Hepatocyte (in vitro differentiated cells): ENCODE measurements around the gene MOV10L1. TPM values are rescaled to one million over a fixed set of nuclear protein-coding genes. Genes with fewer than 3 reads are reported as not detected.

Source experiments
- DNase-seq: peaks from one replicate; pipeline ENCODE4 v3.0.0-alpha.2; 2016; ENCODE audit warnings: low spot score
- H2AFZ ChIP-seq: fragments of 200-600 bp; sonication (generic); 2 replicates; pipeline ENCODE4 v1.6.0; 2016; ENCODE audit warnings: antibody characterized with exemption, mild to moderate bottlenecking
- H3K27ac ChIP-seq: fragments of 200-600 bp; sonication (generic); 2 replicates; pipeline ENCODE4 v1.5.1; 2016; ENCODE audit warnings: mild to moderate bottlenecking
- H3K27me3 ChIP-seq: fragments of 200-600 bp; sonication (generic); 2 replicates; pipeline ENCODE4 v1.6.1; 2016
- H3K36me3 ChIP-seq: fragments of 200-600 bp; sonication (generic); replicated peaks from 2 replicates; pipeline ENCODE4 v1.5.1; 2016; ENCODE audit warnings: low read depth; ENCODE audit not compliant: insufficient read depth
- H3K4me1 ChIP-seq: fragments of 200-600 bp; sonication (generic); 2 replicates; pipeline ENCODE4 v1.5.1; 2016; ENCODE audit warnings: mild to moderate bottlenecking, moderate library complexity; ENCODE audit not compliant: insufficient read depth
- H3K4me2 ChIP-seq: fragments of 200-600 bp; sonication (generic); 2 replicates; pipeline ENCODE4 v1.6.0; 2016
- H3K4me3 ChIP-seq: fragments of 200-600 bp; sonication (generic); 2 replicates; pipeline ENCODE4 v1.5.1; 2016; ENCODE audit warnings: mild to moderate bottlenecking
- H3K79me2 ChIP-seq: fragments of 200-600 bp; sonication (generic); 2 replicates; pipeline ENCODE4 v1.6.0; 2017; ENCODE audit warnings: mild to moderate bottlenecking
- H3K9me2 ChIP-seq: fragments of 200-600 bp; sonication (generic); replicated peaks from 2 replicates; pipeline ENCODE4 v1.6.0; 2017; ENCODE audit warnings: mild to moderate bottlenecking; ENCODE audit not compliant: insufficient read depth
- H3K9me3 ChIP-seq: fragments of 200-600 bp; sonication (generic); 2 replicates; pipeline ENCODE4 v1.5.1; 2016; ENCODE audit warnings: low read depth, mild to moderate bottlenecking
- H4K20me1 ChIP-seq: fragments of 200-600 bp; sonication (generic); 2 replicates; pipeline ENCODE4 v1.6.0; 2016; ENCODE audit warnings: mild to moderate bottlenecking; ENCODE audit not compliant: insufficient read depth, poor library complexity, severe bottlenecking
- EZH2 ChIP-seq: fragments of 200-600 bp; sonication (generic); IDR thresholded peaks from 2 replicates; pipeline ENCODE4 v1.6.1; 2016; ENCODE audit warnings: antibody characterized with exemption, mild to moderate bottlenecking, borderline replicate concordance
- EZH2phosphoT487 ChIP-seq: fragments of 200-600 bp; sonication (generic); IDR thresholded peaks from one replicate; pipeline ENCODE4 v1.6.1; 2018; ENCODE audit warnings: antibody characterized with exemption, mild to moderate bottlenecking, low read depth, moderate library complexity; ENCODE audit not compliant: unreplicated experiment, severe bottlenecking
- WGBS: methylation state at CpG from one replicate; pipeline ENCODE4 v1.1.6; 2016; ENCODE audit warnings: low lambda C conversion rate; ENCODE audit errors: missing lambda C conversion rate; 5-methylcytosine and 5-hydroxymethylcytosine counted together
- polyA plus RNA-seq: library from polyadenylated mRNA; unstranded; fragments of >200 nt; fragmentation: Nextera tagmentation; extraction: Ambion mirVana; gene quantifications from 2 replicates; pipeline ENCODE4 v1.2.1, GENCODE V29; 2016
- total RNA-seq: library from RNA; depleted of rRNA; stranded (reverse); fragments of >200 nt; gene quantifications from 2 replicates; pipeline ENCODE4 v1.2.3, GENCODE V29; 2014
- TF ChIP-seq, protein P1 (sequence below): fragments of 200-600 bp; sonication (generic); IDR thresholded peaks from 2 replicates; pipeline ENCODE4 v1.5.1; 2016; ENCODE audit warnings: antibody characterized with exemption, mild to moderate bottlenecking; ENCODE audit not compliant: poor library complexity

MOV10L1 gene
- total and polyA plus RNA-seq, 2 experiments from 2014 or later, result 0.36 to 3.6 TPM

DNA sequence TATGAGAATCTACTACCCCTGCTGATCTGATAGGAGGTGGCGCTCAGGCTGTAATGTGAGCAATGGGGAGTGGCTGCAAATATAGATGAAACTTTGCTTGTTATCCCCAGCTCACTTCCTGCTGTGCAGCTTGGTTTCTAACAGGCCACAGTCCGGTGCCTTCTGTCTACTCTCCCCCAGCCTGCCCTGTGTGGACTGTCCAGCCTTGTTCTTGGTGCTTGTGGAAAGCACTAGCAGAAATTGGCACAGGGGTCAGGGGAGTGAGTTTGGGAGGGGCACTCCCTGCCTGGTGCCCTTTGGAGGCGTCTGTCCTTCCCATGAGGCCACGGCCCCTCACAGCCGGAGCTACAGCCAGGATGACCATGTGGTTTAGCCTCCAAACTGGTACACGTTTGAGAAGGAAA, 14.3 kb downstream of the MOV10L1 start:
- H3K27me3 ChIP-seq, result no peaks in the 10 kb centered on the region
- H3K4me2 ChIP-seq, result no peak overlapping the region
- no peaks in the 10 kb centered on the region for H4K20me1 ChIP-seq
- DNase-seq, result no peak
- WGBS, result 81% methylated on average over 6 of the region's 6 CpGs
- no peak overlapping the region for H3K27ac ChIP-seq
- no peak overlapping the region for H3K4me3 ChIP-seq
- TF ChIP-seq EZH2phosphoT487, result no peak
- TF ChIP-seq, protein P1, sequence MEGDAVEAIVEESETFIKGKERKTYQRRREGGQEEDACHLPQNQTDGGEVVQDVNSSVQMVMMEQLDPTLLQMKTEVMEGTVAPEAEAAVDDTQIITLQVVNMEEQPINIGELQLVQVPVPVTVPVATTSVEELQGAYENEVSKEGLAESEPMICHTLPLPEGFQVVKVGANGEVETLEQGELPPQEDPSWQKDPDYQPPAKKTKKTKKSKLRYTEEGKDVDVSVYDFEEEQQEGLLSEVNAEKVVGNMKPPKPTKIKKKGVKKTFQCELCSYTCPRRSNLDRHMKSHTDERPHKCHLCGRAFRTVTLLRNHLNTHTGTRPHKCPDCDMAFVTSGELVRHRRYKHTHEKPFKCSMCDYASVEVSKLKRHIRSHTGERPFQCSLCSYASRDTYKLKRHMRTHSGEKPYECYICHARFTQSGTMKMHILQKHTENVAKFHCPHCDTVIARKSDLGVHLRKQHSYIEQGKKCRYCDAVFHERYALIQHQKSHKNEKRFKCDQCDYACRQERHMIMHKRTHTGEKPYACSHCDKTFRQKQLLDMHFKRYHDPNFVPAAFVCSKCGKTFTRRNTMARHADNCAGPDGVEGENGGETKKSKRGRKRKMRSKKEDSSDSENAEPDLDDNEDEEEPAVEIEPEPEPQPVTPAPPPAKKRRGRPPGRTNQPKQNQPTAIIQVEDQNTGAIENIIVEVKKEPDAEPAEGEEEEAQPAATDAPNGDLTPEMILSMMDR, result no peak
- TF ChIP-seq EZH2, result no peak
- H3K79me2 ChIP-seq, result no peaks in the 10 kb centered on the region
- no peaks in the 10 kb centered on the region for H3K36me3 ChIP-seq
- H3K9me2 ChIP-seq, result no peaks in the 10 kb centered on the region
- no peaks in the 10 kb centered on the region for H3K9me3 ChIP-seq
- H3K4me1 ChIP-seq, result peaks cover 5% of the 10 kb centered on the region
- H2AFZ ChIP-seq, result no peak overlapping the region

DNA sequence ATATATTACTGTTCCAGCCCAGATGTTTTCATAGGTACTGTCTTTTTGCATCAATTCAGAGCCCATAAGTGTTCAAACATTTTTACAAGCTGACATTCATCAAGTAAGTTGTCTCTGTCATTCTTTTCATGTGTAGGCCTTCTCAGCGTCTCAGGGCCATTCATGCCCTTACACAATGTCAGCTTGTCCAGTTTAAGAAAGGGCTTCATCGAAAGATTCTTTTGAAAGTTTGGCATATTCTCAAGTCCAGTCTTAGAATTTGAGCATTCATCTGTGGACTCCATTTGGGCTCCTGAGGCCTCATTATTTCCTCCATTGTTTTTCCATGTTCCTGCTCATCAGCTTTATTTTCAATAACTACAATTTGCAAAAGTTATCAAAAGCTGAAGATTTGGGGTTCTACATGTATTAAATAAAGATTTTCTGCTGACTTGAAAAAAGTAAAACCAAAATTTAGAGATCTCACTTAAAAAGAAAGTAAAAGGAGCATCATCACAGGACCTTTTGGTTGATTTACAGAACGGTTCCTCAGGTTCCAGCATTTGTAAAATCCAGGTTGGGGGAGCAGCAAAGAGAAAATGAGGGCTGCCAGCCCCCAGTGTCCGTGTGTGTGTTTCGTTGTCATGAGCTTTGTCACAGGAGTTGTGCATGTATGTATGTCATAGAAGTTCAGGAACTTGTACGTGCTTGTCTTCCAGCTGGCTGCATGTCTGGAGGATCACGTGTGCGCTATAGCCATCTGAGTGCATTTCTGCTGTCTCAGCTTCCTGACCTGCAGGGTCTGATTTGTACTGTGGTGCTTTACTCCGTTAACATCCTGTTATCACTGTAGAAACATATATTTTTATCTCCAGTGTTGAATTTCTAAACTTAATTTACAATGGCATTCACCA, 15.6 kb downstream of the MOV10L1 start:
- H3K4me3 ChIP-seq, result no peak overlapping the region
- peaks cover 5% of the 10 kb centered on the region for H3K4me1 ChIP-seq
- no peak for DNase-seq
- H3K27ac ChIP-seq, result peak overlapping the region; percentile 66
- no peaks in the 10 kb centered on the region for H3K79me2 ChIP-seq
- no peaks in the 10 kb centered on the region for H4K20me1 ChIP-seq
- H3K4me2 ChIP-seq, result peak overlapping the region; percentile 55
- no peaks in the 10 kb centered on the region for H3K27me3 ChIP-seq
- TF ChIP-seq EZH2 (no peak), EZH2phosphoT487 (no peak)
- TF ChIP-seq, protein P1, result no peak
- peak overlapping the region; percentile 3 for H2AFZ ChIP-seq
- H3K36me3 ChIP-seq, result no peaks in the 10 kb centered on the region
- no peaks in the 10 kb centered on the region for H3K9me3 ChIP-seq
- H3K9me2 ChIP-seq, result no peaks in the 10 kb centered on the region
- WGBS, result 62% methylated on average over 9 of the region's 9 CpGs

DNA sequence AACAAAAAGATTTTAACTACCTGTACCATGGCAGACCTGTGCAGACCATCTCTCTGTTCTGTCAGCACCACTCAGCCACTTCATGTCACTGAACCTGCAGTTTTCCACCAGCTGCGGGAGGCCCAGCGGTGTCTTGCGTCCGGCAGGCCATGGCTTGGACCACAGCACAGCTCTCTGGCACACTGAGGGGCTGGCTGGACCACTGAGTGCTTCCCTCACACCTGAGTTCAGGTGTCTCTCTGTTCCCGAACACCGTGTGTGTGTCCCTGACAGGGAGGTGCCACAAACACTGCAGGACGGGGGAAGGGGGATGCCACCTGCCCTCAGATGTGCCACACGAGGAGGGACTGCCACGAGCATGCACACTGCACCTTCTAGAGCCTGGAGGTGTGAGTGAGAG, 17.7 kb downstream of the MOV10L1 start:
- Histone ChIP-seq H3K9me2 (no peaks in the 10 kb centered on the region), H3K4me1 (peaks cover 9% of the 10 kb centered on the region), H3K27me3 (no peaks in the 10 kb centered on the region), H3K4me3 (no peak overlapping the region), H3K79me2 (no peaks in the 10 kb centered on the region), H3K36me3 (no peaks in the 10 kb centered on the region), H2AFZ (no peak overlapping the region), H4K20me1 (no peaks in the 10 kb centered on the region), H3K4me2 (no peak overlapping the region), H3K27ac (no peak overlapping the region), H3K9me3 (no peaks in the 10 kb centered on the region)
- 94% methylated on average over 9 of the region's 9 CpGs for WGBS
- TF ChIP-seq, protein P1, result no peak
- TF ChIP-seq EZH2phosphoT487, result no peak
- no peak for TF ChIP-seq EZH2
- DNase-seq, result no peak
